Nephron progenitor cell (in vitro differentiated cells): ENCODE data around the gene KCTD8.

Source experiments
- DNase-seq: peaks from one replicate; pipeline ENCODE4 v3.0.0; 2021
- H3K27ac Mint-ChIP-seq: 2 replicates; pipeline ENCODE4 v1.8.0; 2021; ENCODE audit warnings: mild to moderate bottlenecking, moderate library complexity, mixed read lengths
- H3K27me3 Mint-ChIP-seq: 2 replicates; pipeline ENCODE4 v1.8.0; 2021; ENCODE audit warnings: mild to moderate bottlenecking, low read depth, mixed read lengths; ENCODE audit not compliant: poor library complexity
- H3K36me3 Mint-ChIP-seq: 2 replicates; pipeline ENCODE4 v1.8.0; 2021; ENCODE audit warnings: low read depth, mixed read lengths
- H3K4me1 Mint-ChIP-seq: 2 replicates; pipeline ENCODE4 v1.8.0; 2021; ENCODE audit warnings: mixed read lengths
- H3K4me3 Mint-ChIP-seq: 2 replicates; pipeline ENCODE4 v1.8.0; 2021; ENCODE audit warnings: mild to moderate bottlenecking, moderate library complexity, mixed read lengths
- H3K9me3 Mint-ChIP-seq: 2 replicates; pipeline ENCODE4 v1.8.0; 2021; ENCODE audit warnings: mild to moderate bottlenecking, moderate library complexity, mixed read lengths
- CTCF ChIP-seq: fragments of 200-600 bp; sonication (generic); IDR thresholded peaks from 2 replicates; pipeline ENCODE4 v1.5.0; 2021; ENCODE audit warnings: antibody characterized with exemption

Gene KCTD8

DNA sequence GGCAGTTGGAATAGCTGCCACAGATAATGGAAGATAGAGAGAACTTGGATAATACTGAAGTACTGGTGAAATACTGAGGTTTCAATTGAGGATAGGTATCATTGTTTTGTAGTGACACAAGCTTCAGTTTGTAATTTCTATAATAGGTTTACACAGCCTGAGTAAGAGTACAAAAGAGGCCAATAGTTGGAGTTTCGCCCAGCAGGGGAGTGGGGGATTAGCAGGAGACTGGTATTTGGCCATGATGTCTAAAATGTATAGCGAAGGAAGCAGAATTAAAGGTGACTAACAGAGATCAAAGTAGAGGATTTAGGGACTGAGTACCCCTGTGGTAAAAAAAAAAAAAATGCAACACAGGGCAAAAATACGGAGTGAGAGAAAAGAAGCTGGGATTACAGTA is 129.5 kb downstream of the KCTD8 start:
- Mint-ChIP-seq H3K4me3 (no peak overlapping the region), H3K4me1 (no peaks in the 10 kb centered on the region), H3K27ac (no peak overlapping the region), H3K9me3 (no peaks in the 10 kb centered on the region), H3K36me3 (no peaks in the 10 kb centered on the region), H3K27me3 (no peaks in the 10 kb centered on the region)
- no peak for TF ChIP-seq CTCF
- no peak for DNase-seq

DNA sequence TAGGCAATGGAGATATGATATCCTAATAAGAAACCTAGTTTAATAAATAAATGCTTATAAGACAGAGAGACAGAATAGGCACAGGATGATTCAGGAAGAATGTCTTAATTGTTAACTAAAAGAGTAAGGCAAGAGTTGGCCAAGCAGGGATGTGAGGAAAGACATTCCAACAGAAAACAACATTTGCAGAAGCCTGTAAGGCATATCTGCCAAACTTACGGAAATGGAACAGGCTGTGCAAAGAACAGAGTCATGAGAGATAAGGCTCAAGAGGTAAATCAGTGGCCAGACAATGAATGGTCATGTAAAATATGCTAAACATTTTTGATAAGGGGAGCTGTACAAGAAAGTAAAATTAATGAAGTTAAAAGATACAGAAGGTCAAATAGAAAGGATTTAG is 134.9 kb downstream of the KCTD8 start:
- no peak for TF ChIP-seq CTCF
- H3K4me1 Mint-ChIP-seq, result no peaks in the 10 kb centered on the region
- DNase-seq, result no peak

DNA sequence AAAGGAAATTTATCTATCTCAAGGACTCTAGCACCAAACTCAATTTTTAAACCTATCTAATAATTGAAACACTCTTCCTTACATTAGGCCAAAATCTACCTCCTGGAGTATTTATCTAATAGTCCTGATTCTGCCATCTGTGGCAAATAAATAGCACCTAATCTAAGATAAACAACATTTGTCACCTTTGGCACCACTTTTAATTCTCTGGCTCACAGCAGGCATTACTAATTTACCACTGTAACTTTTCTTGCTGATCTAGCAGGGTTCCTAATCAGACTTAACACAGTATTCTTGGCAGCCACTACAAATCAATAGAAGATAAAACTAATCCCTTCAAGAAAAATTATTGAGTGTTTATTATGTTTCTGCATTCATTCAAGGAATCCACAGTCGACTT is 161.1 kb downstream of the KCTD8 start:
- Mint-ChIP-seq H3K4me3 (no peak overlapping the region), H3K36me3 (no peaks in the 10 kb centered on the region), H3K27me3 (peaks cover 3% of the 10 kb centered on the region), H3K9me3 (no peaks in the 10 kb centered on the region), H3K27ac (no peak overlapping the region), H3K4me1 (no peaks in the 10 kb centered on the region)
- DNase-seq, result no peak
- TF ChIP-seq CTCF, result no peak

More for the DNA sequence above, 134.9 kb downstream of the KCTD8 start:
- Mint-ChIP-seq H3K4me3 (no peak overlapping the region), H3K27me3 (no peaks in the 10 kb centered on the region), H3K36me3 (no peaks in the 10 kb centered on the region), H3K27ac (no peak overlapping the region), H3K9me3 (no peaks in the 10 kb centered on the region)

DNA sequence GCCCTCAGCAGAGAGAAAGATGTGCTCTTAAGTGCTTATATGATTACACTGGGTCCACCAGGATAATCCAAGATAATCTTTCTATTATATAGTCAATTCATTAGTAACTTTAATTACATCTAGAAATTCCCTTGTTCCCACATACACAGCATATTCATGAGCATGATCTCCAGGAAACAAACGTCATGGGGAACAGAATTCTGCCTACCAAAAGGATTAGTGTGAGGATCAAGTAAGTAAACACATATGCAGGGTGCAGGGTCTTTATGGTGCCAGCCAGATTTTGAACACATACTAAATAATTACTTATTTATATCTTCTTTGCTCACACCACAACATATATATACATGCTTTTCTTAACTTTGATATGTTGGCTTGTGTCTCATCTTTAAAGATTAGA is 169.1 kb downstream of the KCTD8 start:
- no peak for TF ChIP-seq CTCF
- no peak for DNase-seq
- no peaks in the 10 kb centered on the region for H3K36me3 Mint-ChIP-seq
- H3K4me1 Mint-ChIP-seq, result no peaks in the 10 kb centered on the region
- H3K4me3 Mint-ChIP-seq, result no peak overlapping the region
- no peaks in the 10 kb centered on the region for H3K27me3 Mint-ChIP-seq
- H3K27ac Mint-ChIP-seq, result no peak overlapping the region
- H3K9me3 Mint-ChIP-seq, result no peaks in the 10 kb centered on the region

GRCh38 chr4:44279066-44279465 is 169.5 kb downstream of the KCTD8 start:
- Mint-ChIP-seq H3K27ac (no peak overlapping the region), H3K4me3 (no peak overlapping the region), H3K36me3 (no peaks in the 10 kb centered on the region), H3K27me3 (no peaks in the 10 kb centered on the region), H3K9me3 (no peaks in the 10 kb centered on the region), H3K4me1 (no peaks in the 10 kb centered on the region)
- no peak for TF ChIP-seq CTCF
- no peak for DNase-seq

- H3K4me1 Mint-ChIP-seq, result no peaks in the 10 kb centered on the region
- no peak for DNase-seq
- H3K4me3 Mint-ChIP-seq, result no peak overlapping the region
- TF ChIP-seq CTCF, result no peak
- no peaks in the 10 kb centered on the region for H3K36me3 Mint-ChIP-seq
- H3K27me3 Mint-ChIP-seq, result peaks cover 2% of the 10 kb centered on the region
- no peak overlapping the region for H3K27ac Mint-ChIP-seq
- no peaks in the 10 kb centered on the region for H3K9me3 Mint-ChIP-seq
Measured at GRCh38 chr4:44257461-44257860, 191.1 kb downstream of the KCTD8 start.
